Measurements from ENCODE around the gene SLC9A8.
A peak's percentile ranks its signal among the peaks of the same experiment; 100 is the strongest.

GRCh38 chr20:49786668-49787370, 25.8 kb upstream of the SLC9A8 start:
- TF ChIP-seq CTCF (IDR thresholded peaks at IDR 0.05) (peak; percentile 30; the same call in 2 of the 3 replicates), POLR2A (IDR thresholded peaks at IDR 0.05; ENCODE audit: low read length) (no peak), ESRRA (IDR thresholded peaks at IDR 0.05; ENCODE audit: borderline replicate concordance, low read length) (no peak), KDM5A (IDR thresholded peaks at IDR 0.05) (no peak), SMC3 (IDR thresholded peaks at IDR 0.05) (peak; percentile 42), RAD21 (conservative IDR thresholded peaks at IDR 0.05 in 1 of 2, IDR thresholded peaks at IDR 0.05 in 1 of 2) (peak; percentile 50 to 58), USF2 (IDR thresholded peaks at IDR 0.05) (no peak), POLR2AphosphoS2 (conservative IDR thresholded peaks at IDR 0.05; ENCODE audit: low read length) (no peak), RNF2 (IDR thresholded peaks at IDR 0.05; ENCODE audit: borderline replicate concordance, low read depth) (no peak), ZC3H11A (IDR thresholded peaks at IDR 0.05) (no peak), CBX8 (IDR thresholded peaks at IDR 0.05) (no peak), MYC (IDR thresholded peaks at IDR 0.05; ENCODE audit: borderline replicate concordance, low read length) (no peak), EP300 (IDR thresholded peaks at IDR 0.05) (no peak)
